IMR-90 (cell line): ENCODE data around the gene ARHGEF6. TPM values are rescaled to one million over a fixed set of nuclear protein-coding genes. Genes with fewer than 3 reads are reported as not detected.

Source experiments
- ATAC-seq: fragments of 200-7000 bp; cut with Tn5 transposase; 2 replicates; pipeline ENCODE4 v1.9.1; 2020; ENCODE audit warnings: low read depth, mild to moderate bottlenecking, moderate library complexity
- BruUV-seq: library from RNA; stranded (reverse); fragments of 400-500 nt; replicated peaks from 2 replicates; lab custom pipeline; 2021; lab: Mats Ljungman, UMichigan
- CTCF ChIA-PET: fragments of 300-600 bp; formaldehyde crosslinking; extraction: SDS; loops from one replicate; lab custom pipeline; 2021; ENCODE audit warnings: antibody characterized with exemption; lab: Yijun Ruan, JAX
- POLR2A ChIA-PET: fragments of 300-600 bp; sonication (Branson Sonifier 250); formaldehyde crosslinking; loops from one replicate; lab custom pipeline; 2022; ENCODE audit warnings: antibody characterized with exemption; ENCODE audit not compliant: unreplicated experiment; lab: Charles Lee
- DNase-seq: peaks from one replicate; pipeline ENCODE4 v3.0.0; 2013
- H2AFZ ChIP-seq: replicated peaks from 2 replicates; pipeline ENCODE3; 2013; ENCODE audit warnings: low read length, mild to moderate bottlenecking; ENCODE audit not compliant: poor library complexity
- H2AK5ac ChIP-seq: 2 replicates; pipeline ENCODE4 v1.6.1; 2013; ENCODE audit warnings: low read depth, low read length, inconsistent platforms
- H2AK9ac ChIP-seq: replicated peaks from 2 replicates; pipeline ENCODE3; 2013; ENCODE audit warnings: mild to moderate bottlenecking, low read depth, low read length, moderate library complexity; ENCODE audit not compliant: poor library complexity
- H2BK120ac ChIP-seq: 2 replicates; pipeline ENCODE4 v1.6.1; 2013; ENCODE audit warnings: low read depth, low read length, inconsistent platforms
- H2BK15ac ChIP-seq: 3 replicates; pipeline ENCODE4 v1.6.1; 2013; ENCODE audit warnings: low read depth, low read length, inconsistent platforms
- H2BK20ac ChIP-seq: 2 replicates; pipeline ENCODE4 v1.6.1; 2013; ENCODE audit warnings: low read depth, mild to moderate bottlenecking, inconsistent platforms, low read length, moderate library complexity
- H2BK5ac ChIP-seq: 2 replicates; pipeline ENCODE4 v1.6.1; 2013; ENCODE audit warnings: mild to moderate bottlenecking, low read depth, low read length, inconsistent platforms; ENCODE audit not compliant: poor library complexity, severe bottlenecking
- H3K14ac ChIP-seq: replicated peaks from 2 replicates; pipeline ENCODE4 v1.6.1; 2013; ENCODE audit warnings: low read depth, low read length, inconsistent platforms
- H3K18ac ChIP-seq: 2 replicates; pipeline ENCODE4 v1.6.1; 2013; ENCODE audit warnings: low read depth, low read length, control low read depth
- H3K23ac ChIP-seq: 2 replicates; pipeline ENCODE4 v1.6.1; 2013; ENCODE audit warnings: low read depth, low read length, inconsistent platforms
- H3K27ac ChIP-seq: 2 replicates; pipeline ENCODE4 v1.5.1; 2013; ENCODE audit warnings: mild to moderate bottlenecking, control low read depth, low read length; ENCODE audit not compliant: insufficient read depth
- H3K27me3 ChIP-seq: 2 replicates; pipeline ENCODE4 v1.6.1; 2013; ENCODE audit warnings: low read length; ENCODE audit not compliant: control insufficient read depth, insufficient read depth
- H3K36me3 ChIP-seq: 2 replicates; pipeline ENCODE4 v1.6.1; 2013; ENCODE audit warnings: low read length, mixed read lengths; ENCODE audit not compliant: control insufficient read depth, insufficient read depth
- H3K4ac ChIP-seq: 2 replicates; pipeline ENCODE4 v1.6.1; 2013; ENCODE audit warnings: low read depth, low read length, inconsistent platforms
- H3K4me1 ChIP-seq: 2 replicates; pipeline ENCODE4 v1.6.1; 2013; ENCODE audit warnings: low read length, mixed read lengths; ENCODE audit not compliant: control insufficient read depth, insufficient read depth
- H3K4me2 ChIP-seq: 2 replicates; pipeline ENCODE4 v1.6.1; 2013; ENCODE audit warnings: low read depth, mild to moderate bottlenecking, control low read depth, low read length, moderate library complexity
- H3K4me3 ChIP-seq: 2 replicates; pipeline ENCODE4 v1.5.1; 2013; ENCODE audit warnings: low read depth, mild to moderate bottlenecking, control low read depth, low read length, moderate library complexity; ENCODE audit not compliant: insufficient read depth
- H3K56ac ChIP-seq: 2 replicates; pipeline ENCODE4 v1.6.1; 2013; ENCODE audit warnings: low read length, inconsistent platforms; ENCODE audit not compliant: insufficient read depth; ENCODE audit errors: extremely low read depth
- H3K79me1 ChIP-seq, 2 experiments: 2 replicates each; pipeline ENCODE4 v1.6.1; 2013; ENCODE audit warnings: low read length in 2 of 2, inconsistent platforms in 1 of 2, low read depth in 1 of 2
- H3K9ac ChIP-seq: 2 replicates; pipeline ENCODE4 v1.6.1; 2013; ENCODE audit warnings: low read depth, low read length, control low read depth
- H3K9me1 ChIP-seq: 2 replicates; pipeline ENCODE4 v1.6.1; 2013; ENCODE audit warnings: low read length, inconsistent platforms; ENCODE audit not compliant: insufficient read depth
- H3K9me3 ChIP-seq: 2 replicates; pipeline ENCODE4 v1.6.1; 2013; ENCODE audit warnings: low read length; ENCODE audit not compliant: control insufficient read depth, insufficient read depth
- H4K20me1 ChIP-seq: 2 replicates; pipeline ENCODE4 v1.6.1; 2013; ENCODE audit warnings: low read length, inconsistent platforms; ENCODE audit not compliant: insufficient read depth
- H4K5ac ChIP-seq: 2 replicates; pipeline ENCODE4 v1.6.1; 2013; ENCODE audit warnings: mild to moderate bottlenecking, low read depth, low read length, control low read depth
- H4K8ac ChIP-seq, 2 experiments: 2 replicates each; pipeline ENCODE4 v1.6.1; 2013; ENCODE audit warnings: low read depth in 2 of 2, low read length in 2 of 2, control low read depth in 1 of 2, inconsistent platforms in 1 of 2
- H4K91ac ChIP-seq: 2 replicates; pipeline ENCODE4 v1.6.1; 2013; ENCODE audit warnings: low read depth, low read length, inconsistent platforms; ENCODE audit not compliant: insufficient read depth
- CEBPB ChIP-seq: IDR thresholded peaks from 2 replicates; pipeline ENCODE4 v1.6.1; 2012; ENCODE audit warnings: low read depth, low read length, improper control_type of control experiment
- NFE2L2 ChIP-seq: fragments of 150-350 bp; IDR thresholded peaks from 2 replicates; pipeline ENCODE4 v1.6.1; 2016; ENCODE audit warnings: low read depth, mild to moderate bottlenecking, low read length
- SMC3 ChIP-seq: fragments of 150-350 bp; IDR thresholded peaks from 2 replicates; pipeline ENCODE4 v1.6.1; 2016; ENCODE audit warnings: low read depth, mild to moderate bottlenecking, antibody characterized with exemption, low read length, moderate library complexity
- WGBS, 2 experiments: methylation state at CpG; one replicate each; pipeline versions ENCODE4 v1.1.5 to v1.1.7; 2013; ENCODE audit warnings: missing lambda C conversion rate in 2 of 2; ENCODE audit not compliant: insufficient read length in 1 of 2; ENCODE audit errors: extremely low coverage in 2 of 2; 5-methylcytosine and 5-hydroxymethylcytosine counted together
- dilution Hi-C: fragments of 300-500 bp; cut with HindIII; formaldehyde crosslinking; loops from one replicate; pipeline ENCODE4 v1.14.3; 2018; ENCODE audit warnings: low sequenced_read_pairs; ENCODE audit not compliant: unreplicated experiment
- in situ Hi-C: fragments of 300-500 bp; cut with MboI; formaldehyde crosslinking; loops from 3 replicates; pipeline ENCODE4 v1.14.3; 2019; ENCODE audit warnings: low sequenced_read_pairs, inconsistent platforms, mixed read lengths
- intact Hi-C: fragments of 100-400 bp; cut with micrococcal nuclease; formaldehyde crosslinking; loops from 2 replicates; pipeline ENCODE4 v1.10.0; 2022
- polyA plus RNA-seq, 3 experiments: library from polyadenylated mRNA; depleted of rRNA; stranded (reverse); fragments of >200 nt; gene quantifications; 2 replicates each; pipeline ENCODE4 v1.2.3, GENCODE V29; 2012; ENCODE audit warnings: low replicate concordance in 1 of 3
- total RNA-seq: library from RNA; depleted of rRNA; stranded (reverse); fragments of >200 nt; gene quantifications from 2 replicates; pipeline ENCODE4 v1.2.3, GENCODE V29; 2012

The ARHGEF6 gene
- total and polyA plus RNA-seq, 2 of the 4 experiments (the other 2 are of a cell fraction), result 2.1 to 2.7 TPM

DNA sequence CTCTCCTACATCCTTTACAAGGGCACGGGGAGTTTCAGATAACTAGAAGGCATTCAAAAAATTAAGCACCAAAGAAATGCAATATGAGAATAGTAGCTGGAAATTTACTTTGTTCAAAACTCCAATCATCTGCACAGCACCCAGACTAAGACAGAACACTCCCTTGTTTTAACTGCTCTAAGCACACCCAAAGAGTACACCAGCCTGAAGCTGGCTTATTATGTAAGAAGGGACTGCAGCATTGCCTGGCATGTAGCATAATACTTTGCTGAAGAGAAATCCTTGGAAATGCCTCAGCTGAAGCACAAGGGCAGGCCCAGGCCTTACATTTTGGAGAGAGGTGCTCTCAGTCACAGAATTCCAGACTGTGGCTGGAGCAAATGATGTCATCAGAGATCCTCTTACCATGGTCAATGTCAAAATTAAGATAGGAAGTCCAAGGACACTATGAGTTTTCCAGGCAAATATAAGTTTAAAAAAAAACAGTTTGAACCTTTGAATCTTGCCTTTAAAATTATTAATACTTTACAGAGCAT is 14.8 kb downstream of the ARHGEF6 start:
- Histone ChIP-seq H2BK15ac (no peak overlapping the region), H2BK5ac (no peak overlapping the region), H2AFZ (no peak overlapping the region), H3K14ac (0 out of 2 replicates have a peak overlapping the region, but pooled peaks have one; percentile 21), H2AK5ac (no peak overlapping the region), H3K4me3 (no peak overlapping the region), H3K4ac (no peak overlapping the region), H3K18ac (no peak overlapping the region), H2BK20ac (no peak overlapping the region), H3K9ac (no peak overlapping the region), H3K27me3 (no peaks in the 10 kb centered on the region), H4K20me1 (no peaks in the 10 kb centered on the region; the same call in 1 of the 2 replicates), H3K27ac (no peak overlapping the region), H3K23ac (no peak overlapping the region), H4K91ac (no peak overlapping the region), H3K9me1 (no peaks in the 10 kb centered on the region), H4K5ac (no peak overlapping the region), H3K56ac (no peak overlapping the region), H3K4me2 (no peak overlapping the region), H2BK120ac (no peak overlapping the region), H3K9me3 (no peaks in the 10 kb centered on the region), H4K8ac (no peak overlapping the region), H3K79me1 (no peaks in the 10 kb centered on the region), H3K4me1 (peaks cover 3% of the 10 kb centered on the region), H3K36me3 (no peaks in the 10 kb centered on the region), H2AK9ac (no peak overlapping the region)
- ChIA-PET CTCF (no interaction called here), POLR2A (no interaction called here)
- no CpG with 5 or more reads among the region's 1 CpG for WGBS, 2 experiments
- dilution Hi-C loops, result no loop called here
- in situ Hi-C loops, result loop anchor here (10.0 kb wide), 1 partner anchor 61 kb away; no protein-coding TSS in a partner anchor
- BruUV-seq, result no TSS peak
- intact Hi-C loops, result loop anchor here (2.0 to 5.0 kb wide), 2 partner anchors 51 to 146 kb away; no protein-coding TSS in a partner anchor
- ATAC-seq (no peak), DNase-seq (no peak)
- TF ChIP-seq NFE2L2 (no peak), SMC3 (no peak), CEBPB (no peak)
